Fibroblast of lung (primary cell): ENCODE results near the gene NKAIN2. TPM values are rescaled to one million over a fixed set of nuclear protein-coding genes. Genes with fewer than 3 reads are reported as not detected.

Source experiments
- DNase-seq, 2 donors: peaks; one replicate each; pipeline versions ENCODE4 v3.0.0 to v3.0.0-alpha.2; 2010; ENCODE audit warnings: low read depth in 2 of 2
- H2AFZ ChIP-seq: 2 replicates; pipeline ENCODE4 v1.5.1; 2012; ENCODE audit warnings: low read length, control low read depth, inconsistent platforms
- H3K27ac ChIP-seq: 2 replicates; pipeline ENCODE4 v1.5.1; 2011; ENCODE audit warnings: low read length, control low read depth; ENCODE audit not compliant: insufficient read depth
- H3K27me3 ChIP-seq: 2 replicates; pipeline ENCODE4 v1.5.1; 2011; ENCODE audit warnings: mild to moderate bottlenecking, low read length; ENCODE audit not compliant: control insufficient read depth, insufficient read depth
- H3K36me3 ChIP-seq: 2 replicates; pipeline ENCODE4 v1.5.1; 2011; ENCODE audit warnings: low read length; ENCODE audit not compliant: control insufficient read depth, insufficient read depth
- H3K4me1 ChIP-seq: 2 replicates; pipeline ENCODE4 v1.5.1; 2011; ENCODE audit warnings: low read length; ENCODE audit not compliant: control insufficient read depth, insufficient read depth; ENCODE audit errors: extremely low read depth
- H3K4me2 ChIP-seq: 2 replicates; pipeline ENCODE4 v1.5.1; 2011; ENCODE audit warnings: low read length, control low read depth; ENCODE audit not compliant: insufficient read depth; ENCODE audit errors: extremely low read depth
- H3K4me3 ChIP-seq, 4 experiments: fragments of 200-600 bp in 1 of 4; sonication (generic) in 1 of 4; replicated peaks in 1 of 4; 2 replicates each; pipeline ENCODE4 v1.5.1; 2011 to 2016; ENCODE audit warnings: low read length in 4 of 4, low read depth in 3 of 4, mild to moderate bottlenecking in 3 of 4, control low read depth in 2 of 4, inconsistent platforms in 1 of 4, mixed read lengths in 1 of 4; ENCODE audit not compliant: insufficient read depth in 1 of 4; ENCODE audit errors: control extremely low read depth in 1 of 4
- H3K79me2 ChIP-seq: 2 replicates; pipeline ENCODE4 v1.5.1; 2012; ENCODE audit warnings: mild to moderate bottlenecking, low read length, inconsistent platforms; ENCODE audit not compliant: control insufficient read depth, insufficient read depth
- H3K9ac ChIP-seq: 2 replicates; pipeline ENCODE4 v1.5.1; 2011; ENCODE audit warnings: mild to moderate bottlenecking, low read length, control low read depth; ENCODE audit not compliant: insufficient read depth
- H3K9me3 ChIP-seq: 2 replicates; pipeline ENCODE4 v1.5.1; 2012; ENCODE audit warnings: low read depth, low read length; ENCODE audit not compliant: control insufficient read depth, insufficient read depth
- H4K20me1 ChIP-seq: 2 replicates; pipeline ENCODE4 v1.5.1; 2011; ENCODE audit warnings: low read length; ENCODE audit not compliant: control insufficient read depth, insufficient read depth; ENCODE audit errors: extremely low read depth
- EZH2 ChIP-seq: IDR thresholded peaks from 2 replicates; pipeline ENCODE4 v1.5.1; 2012; ENCODE audit warnings: low read length, control low read depth, mild to moderate bottlenecking; ENCODE audit errors: missing control alignments
- polyA plus RNA-seq, 2 donors: library from polyadenylated mRNA; depleted of rRNA in 1 of 2; stranded (reverse) in 1 of 2; unstranded in 1 of 2; fragments of >200 nt; gene quantifications; 2 replicates each; pipeline ENCODE4 v1.2.1, GENCODE V29; 2011 to 2012; ENCODE audit warnings: missing spikeins in 1 of 2
- total RNA-seq: library from RNA; depleted of rRNA; stranded (reverse); fragments of >200 nt; gene quantifications from 2 replicates; pipeline ENCODE4 v1.2.1, GENCODE V29; 2014
- TF ChIP-seq, protein P1 (sequence below), 2 donors: IDR thresholded peaks in 1 of 2; conservative IDR thresholded peaks in 1 of 2; 1 replicate in 1 of 2; 2 replicates in 1 of 2; pipeline ENCODE4 v1.5.1; 2011 to 2012; ENCODE audit warnings: low read length in 2 of 2, control low read depth in 1 of 2, inconsistent platforms in 1 of 2, low read depth in 1 of 2, mild to moderate bottlenecking in 1 of 2

The NKAIN2 gene
- total and polyA plus RNA-seq, 2 donors (not counting 1 experiment from before 2014, with no cell fraction given), result not detected

DNA sequence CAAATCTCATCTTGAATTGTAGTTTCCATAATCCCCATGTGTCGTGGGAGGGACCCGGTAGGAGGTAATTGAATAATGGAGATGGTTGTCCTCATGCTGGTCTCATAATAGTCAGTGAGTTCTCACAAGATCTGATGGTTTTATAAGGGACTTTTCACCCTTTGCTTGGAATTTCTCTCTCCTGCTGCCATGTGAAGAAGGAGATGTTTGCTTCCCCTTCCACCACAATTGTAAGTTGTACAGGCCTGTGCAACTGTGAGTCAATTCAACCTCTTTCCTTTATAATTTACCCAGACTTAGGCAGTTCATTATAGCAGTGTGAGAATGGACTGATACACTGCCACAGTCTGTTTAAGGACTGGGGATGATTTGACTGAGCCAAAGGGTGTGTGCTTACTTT is 44.7 kb downstream of the NKAIN2 start:
- no peak overlapping the region for H3K4me3 ChIP-seq
- H3K27ac ChIP-seq, result no peak overlapping the region
- no peaks in the 10 kb centered on the region for H3K27me3 ChIP-seq
- H3K36me3 ChIP-seq, result no peaks in the 10 kb centered on the region
- no peaks in the 10 kb centered on the region for H3K9me3 ChIP-seq
- H3K79me2 ChIP-seq, result no peaks in the 10 kb centered on the region
- H3K4me2 ChIP-seq, result no peak overlapping the region
- H3K9ac ChIP-seq, result no peak overlapping the region
- no peaks in the 10 kb centered on the region for H3K4me1 ChIP-seq
- DNase-seq, result no peak
- H4K20me1 ChIP-seq, result no peaks in the 10 kb centered on the region
- H2AFZ ChIP-seq, result no peak overlapping the region
- no peak for TF ChIP-seq EZH2
- TF ChIP-seq, protein P1, sequence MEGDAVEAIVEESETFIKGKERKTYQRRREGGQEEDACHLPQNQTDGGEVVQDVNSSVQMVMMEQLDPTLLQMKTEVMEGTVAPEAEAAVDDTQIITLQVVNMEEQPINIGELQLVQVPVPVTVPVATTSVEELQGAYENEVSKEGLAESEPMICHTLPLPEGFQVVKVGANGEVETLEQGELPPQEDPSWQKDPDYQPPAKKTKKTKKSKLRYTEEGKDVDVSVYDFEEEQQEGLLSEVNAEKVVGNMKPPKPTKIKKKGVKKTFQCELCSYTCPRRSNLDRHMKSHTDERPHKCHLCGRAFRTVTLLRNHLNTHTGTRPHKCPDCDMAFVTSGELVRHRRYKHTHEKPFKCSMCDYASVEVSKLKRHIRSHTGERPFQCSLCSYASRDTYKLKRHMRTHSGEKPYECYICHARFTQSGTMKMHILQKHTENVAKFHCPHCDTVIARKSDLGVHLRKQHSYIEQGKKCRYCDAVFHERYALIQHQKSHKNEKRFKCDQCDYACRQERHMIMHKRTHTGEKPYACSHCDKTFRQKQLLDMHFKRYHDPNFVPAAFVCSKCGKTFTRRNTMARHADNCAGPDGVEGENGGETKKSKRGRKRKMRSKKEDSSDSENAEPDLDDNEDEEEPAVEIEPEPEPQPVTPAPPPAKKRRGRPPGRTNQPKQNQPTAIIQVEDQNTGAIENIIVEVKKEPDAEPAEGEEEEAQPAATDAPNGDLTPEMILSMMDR (conservative IDR thresholded peaks at IDR 0.05 in 1 of 2, IDR thresholded peaks at IDR 0.05 in 1 of 2; ENCODE audit: low read depth in 1 of 2, low read length in 2 of 2), result no peak

DNA sequence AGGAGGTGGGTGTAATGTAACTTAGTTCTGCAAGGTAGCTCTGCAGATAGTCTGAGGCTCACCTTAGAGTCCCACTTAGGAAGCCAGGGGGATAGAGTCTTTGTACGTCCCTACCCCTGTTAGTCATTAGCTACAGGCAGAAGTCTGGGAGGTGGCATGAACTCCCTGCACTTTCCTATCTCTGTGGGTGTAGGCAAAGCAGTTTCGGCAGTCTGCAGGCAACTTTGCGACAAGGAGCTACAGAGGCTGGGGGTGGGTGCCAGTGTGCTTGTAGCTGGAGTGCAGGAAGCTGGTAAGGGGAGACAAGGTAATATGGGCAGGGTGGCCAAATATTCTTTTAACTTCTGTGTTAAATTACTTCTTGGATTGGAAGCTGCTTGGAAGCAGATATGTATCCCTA is 45.7 kb downstream of the NKAIN2 start:
- no peaks in the 10 kb centered on the region for H3K4me1 ChIP-seq
- H4K20me1 ChIP-seq, result no peaks in the 10 kb centered on the region
- no peak overlapping the region for H2AFZ ChIP-seq
- no peak for DNase-seq
- H3K36me3 ChIP-seq, result no peaks in the 10 kb centered on the region
- H3K4me3 ChIP-seq, result no peak overlapping the region
- H3K27me3 ChIP-seq, result no peaks in the 10 kb centered on the region
- no peaks in the 10 kb centered on the region for H3K79me2 ChIP-seq
- H3K9ac ChIP-seq, result no peak overlapping the region
- no peak overlapping the region for H3K4me2 ChIP-seq
- TF ChIP-seq, protein P1 (conservative IDR thresholded peaks at IDR 0.05 in 1 of 2, IDR thresholded peaks at IDR 0.05 in 1 of 2; ENCODE audit: low read depth in 1 of 2, low read length in 2 of 2), result no peak
- TF ChIP-seq EZH2, result no peak
- H3K9me3 ChIP-seq, result no peaks in the 10 kb centered on the region
- no peak overlapping the region for H3K27ac ChIP-seq

GRCh38 chr6:123850555-123850954 is 46.9 kb downstream of the NKAIN2 start:
- no peaks in the 10 kb centered on the region for H3K9me3 ChIP-seq
- no peak overlapping the region for H3K4me3 ChIP-seq
- no peaks in the 10 kb centered on the region for H3K4me1 ChIP-seq
- DNase-seq, result no peak
- no peak overlapping the region for H3K4me2 ChIP-seq
- no peaks in the 10 kb centered on the region for H3K36me3 ChIP-seq
- no peak overlapping the region for H2AFZ ChIP-seq
- H3K27ac ChIP-seq, result no peak overlapping the region
- TF ChIP-seq, protein P1 (conservative IDR thresholded peaks at IDR 0.05 in 1 of 2, IDR thresholded peaks at IDR 0.05 in 1 of 2; ENCODE audit: low read depth in 1 of 2, low read length in 2 of 2), result no peak
- TF ChIP-seq EZH2, result no peak
- no peaks in the 10 kb centered on the region for H3K27me3 ChIP-seq
- H3K9ac ChIP-seq, result no peak overlapping the region
- H3K79me2 ChIP-seq, result no peaks in the 10 kb centered on the region
- no peaks in the 10 kb centered on the region for H4K20me1 ChIP-seq
